Esophagus muscularis mucosa (tissue), 4 donors: Measurements from ENCODE around the gene NECTIN1. TPM values are rescaled to one million over a fixed set of nuclear protein-coding genes. Genes with fewer than 3 reads are reported as not detected.

Experiments used
- DNase-seq: peaks from one replicate; pipeline ENCODE4 v3.0.0-alpha.2; 2017; ENCODE audit errors: extremely low spot score
- H3K27ac ChIP-seq, 4 donors: fragments of 200-600 bp; sonication (generic); replicated peaks in 1 of 4; 1 replicate in 3 of 4; 2 replicates in 1 of 4; pipeline ENCODE4 v1.5.1; 2016 to 2019; ENCODE audit warnings: mild to moderate bottlenecking in 1 of 4
- H3K27me3 ChIP-seq, 4 donors: fragments of 200-600 bp; sonication (generic); one replicate each; pipeline versions ENCODE4 v1.5.1 to v1.6.0; 2016 to 2019
- H3K36me3 ChIP-seq, 4 donors: fragments of 200-600 bp; sonication (generic); one replicate each; pipeline ENCODE4 v1.5.1; 2016 to 2019
- H3K4me1 ChIP-seq, 4 donors: fragments of 200-600 bp; sonication (generic); one replicate each; pipeline ENCODE4 v1.5.1; 2016 to 2019
- H3K4me3 ChIP-seq, 4 donors: fragments of 200-600 bp; sonication (generic); 1 replicate in 2 of 4; 2 replicates in 2 of 4; pipeline ENCODE4 v1.5.1; 2016 to 2019; ENCODE audit warnings: mild to moderate bottlenecking in 4 of 4, moderate library complexity in 1 of 4
- H3K9me3 ChIP-seq, 4 donors: fragments of 200-600 bp; sonication (generic); 1 replicate in 3 of 4; 2 replicates in 1 of 4; pipeline ENCODE4 v1.5.1; 2016 to 2019
- CTCF ChIP-seq, 3 experiments: fragments of 200-600 bp in 2 of 3; fragments of 450-650 bp in 1 of 3; sonication (generic) in 2 of 3; IDR thresholded peaks; one replicate each; pipeline ENCODE4 v1.5.1; 2017 to 2019; ENCODE audit warnings: antibody characterized with exemption in 3 of 3, mild to moderate bottlenecking in 2 of 3, moderate library complexity in 1 of 3
- EP300 ChIP-seq: sonication (generic); formaldehyde crosslinking; IDR thresholded peaks from one replicate; pipeline ENCODE4 v1.6.1; 2017; ENCODE audit warnings: antibody characterized with exemption
- POLR2A ChIP-seq: fragments of 450-650 bp; IDR thresholded peaks from one replicate; pipeline ENCODE4 v1.6.1; 2017; ENCODE audit warnings: antibody characterized with exemption, moderate library complexity, mild to moderate bottlenecking, low read depth
- POLR2AphosphoS5 ChIP-seq, 2 donors: sonication (generic); formaldehyde crosslinking; IDR thresholded peaks; one replicate each; pipeline ENCODE4 v1.6.1; 2017; ENCODE audit warnings: antibody characterized with exemption in 2 of 2
- WGBS: methylation state at CpG from one replicate; pipeline ENCODE4 v1.1.5; 2018; 5-methylcytosine and 5-hydroxymethylcytosine counted together
- intact Hi-C: fragments of 100-400 bp; cut with DNase I; formaldehyde crosslinking; loops from one replicate; pipeline ENCODE4 v1.15.1; 2023
- total RNA-seq, 4 donors: library from RNA; depleted of rRNA; stranded (reverse); fragments of >200 nt; gene quantifications; one replicate each; pipeline versions ENCODE4 v1.1.0 to v1.2.1, GENCODE V29; 2016

The NECTIN1 gene
- total RNA-seq, 4 donors from 2014 or later: 1.7 to 4.0 (median 2.5) TPM

GRCh38 chr11:119629834-119630624 is 99.0 kb downstream of the NECTIN1 start:
- Histone ChIP-seq H3K4me1 (no peaks in the 10 kb centered on the region), H3K27me3 (peaks cover 0 to 19% (median 0%) of the 10 kb centered on the region in 4 donors), H3K9me3 (peaks cover 0 to 11% (median 5%) of the 10 kb centered on the region in 4 donors), H3K36me3 (no peaks in the 10 kb centered on the region), H3K27ac (no peak overlapping the region), H3K4me3 (no peak overlapping the region)
- WGBS: 65% methylated on average over 7 of the region's 8 CpGs
- no peak for TF ChIP-seq POLR2AphosphoS5 (IDR thresholded peaks at IDR 0.05)
- TF ChIP-seq EP300: no peak
- TF ChIP-seq CTCF (IDR thresholded peaks at IDR 0.05): no peak
- TF ChIP-seq POLR2A: no peak
- no peak for DNase-seq
- intact Hi-C loops: no loop called here

GRCh38 chr11:119629085-119629484 is 99.9 kb downstream of the NECTIN1 start:
- Histone ChIP-seq H3K36me3 (no peaks in the 10 kb centered on the region), H3K4me3 (no peak overlapping the region), H3K9me3 (peaks cover 0 to 11% (median 5%) of the 10 kb centered on the region in 4 donors), H3K4me1 (no peaks in the 10 kb centered on the region), H3K27ac (no peak overlapping the region), H3K27me3 (peaks cover 0 to 26% (median 0%) of the 10 kb centered on the region in 4 donors)
- WGBS: 76% methylated on average over 6 of the region's 9 CpGs
- TF ChIP-seq POLR2A: no peak
- no peak for TF ChIP-seq EP300
- TF ChIP-seq CTCF (IDR thresholded peaks at IDR 0.05): no peak
- no peak for TF ChIP-seq POLR2AphosphoS5 (IDR thresholded peaks at IDR 0.05)
- no peak for DNase-seq
- intact Hi-C loops: no loop called here

- intact Hi-C loops: no loop called here
- WGBS: 83% methylated on average over 6 of the region's 6 CpGs
Observed at GRCh38 chr11:119627286-119627685, 101.7 kb downstream of the NECTIN1 start.

GRCh38 chr11:119626871-119627270 is 102.1 kb downstream of the NECTIN1 start:
- no peak for DNase-seq
- 76% methylated on average over 7 of the region's 7 CpGs for WGBS
- intact Hi-C loops: no loop called here

More at GRCh38 chr11:119627286-119627685, 101.7 kb downstream of the NECTIN1 start:
- DNase-seq: no peak
- Histone ChIP-seq H3K27me3 (peaks cover 0 to 42% (median 0%) of the 10 kb centered on the region in 4 donors), H3K4me3 (no peak overlapping the region), H3K9me3 (peaks cover 0 to 1% (median 0%) of the 10 kb centered on the region in 4 donors), H3K27ac (no peak overlapping the region), H3K4me1 (no peaks in the 10 kb centered on the region), H3K36me3 (no peaks in the 10 kb centered on the region)
- no peak for TF ChIP-seq CTCF (IDR thresholded peaks at IDR 0.05)

More at GRCh38 chr11:119626871-119627270, 102.1 kb downstream of the NECTIN1 start:
- Histone ChIP-seq H3K36me3 (no peaks in the 10 kb centered on the region), H3K27me3 (peaks cover 0 to 45% (median 0%) of the 10 kb centered on the region in 4 donors), H3K9me3 (no peaks in the 10 kb centered on the region), H3K4me3 (no peak overlapping the region), H3K27ac (no peak overlapping the region), H3K4me1 (no peaks in the 10 kb centered on the region)
- TF ChIP-seq POLR2A (no peak), CTCF (IDR thresholded peaks at IDR 0.05) (no peak), POLR2AphosphoS5 (IDR thresholded peaks at IDR 0.05) (no peak), EP300 (no peak)
